Ovary (tissue), 1 donor: Measurements from ENCODE around the gene ITGA3.

ENCODE experiments used
- EP300 ChIP-seq: sonication (generic); formaldehyde crosslinking; IDR thresholded peaks from one replicate; pipeline ENCODE4 v1.6.1; 2017; ENCODE audit warnings: antibody characterized with exemption
- POLR2A ChIP-seq: fragments of 450-650 bp; IDR thresholded peaks from one replicate; pipeline ENCODE4 v1.6.1; 2017; ENCODE audit warnings: antibody characterized with exemption, mild to moderate bottlenecking, moderate library complexity

DNA sequence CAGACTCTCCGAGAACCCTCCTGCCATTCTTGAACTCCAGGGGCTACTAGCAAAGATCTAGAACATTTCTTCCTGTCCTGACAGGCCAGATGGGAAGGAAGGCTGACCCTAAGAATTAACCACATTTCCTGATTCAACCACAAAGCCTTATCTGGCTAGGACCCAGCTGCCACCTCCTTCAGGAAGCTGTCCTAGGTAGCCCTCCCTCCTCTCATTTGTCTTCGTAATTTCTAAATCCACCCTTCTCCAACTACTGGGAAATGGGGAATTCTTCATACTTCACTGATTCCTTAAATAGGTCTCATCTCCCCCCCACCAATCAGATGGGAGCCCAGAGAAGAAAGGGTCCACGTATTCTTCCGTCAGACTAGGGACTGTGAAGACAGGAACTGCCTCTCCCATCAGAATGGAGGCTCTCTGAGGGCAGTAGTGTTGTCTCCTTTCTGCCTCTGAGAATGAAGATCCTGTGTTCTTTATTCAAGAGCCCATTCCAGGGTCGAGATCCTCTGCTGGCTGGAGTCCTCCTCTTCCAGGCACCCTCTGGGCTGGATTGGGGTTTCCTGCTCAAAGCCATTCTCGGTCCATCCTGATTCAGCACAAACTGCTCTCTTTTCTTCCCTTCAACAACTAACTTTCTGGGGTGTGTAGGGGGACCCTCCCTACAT, 71.9 kb downstream of the ITGA3 start:
- TF ChIP-seq POLR2A (no peak), EP300 (no peak)
